GM19043 (cell line): ENCODE measurements around the gene ABCC12.
"Not testable (repeated sequence)": the region's sequence is repeated elsewhere in the genome, so short reads cannot be mapped to it uniquely, and the experiment has no call there.

ENCODE experiments used
- ATAC-seq: cut with Tn5 transposase; IDR thresholded peaks from one replicate; pipeline ENCODE4 v1.9.1; 2021; ENCODE audit warnings: low read depth; ENCODE audit not compliant: unreplicated experiment

ABCC12 gene

GRCh38 chr16:48155926-48156789 lies at the start of gene ABCC12:
TSS of gene ABCC12 (minus strand) at chr16:48155993. CDS start at chr16:48146424, 9,569 bp downstream.
- ATAC-seq = no peak

- ATAC-seq = no peak
Measured at GRCh38 chr16:48204825-48205151, 49.0 kb upstream of the ABCC12 start.

- no peak for ATAC-seq
Measured at GRCh38 chr16:48203974-48204824, 48.4 kb upstream of the ABCC12 start.

- ATAC-seq = no peak
Measured at GRCh38 chr16:48201515-48202201, 45.9 kb upstream of the ABCC12 start.

- ATAC-seq = no peak
Measured at GRCh38 chr16:48197294-48197693, 41.5 kb upstream of the ABCC12 start.

GRCh38 chr16:48194828-48195556 lies 39.2 kb upstream of the ABCC12 start:
- ATAC-seq = no peak

- ATAC-seq = no peak
Measured at GRCh38 chr16:48193846-48194245, 38.1 kb upstream of the ABCC12 start.

- ATAC-seq = peak; percentile 95
Measured at GRCh38 chr16:48188449-48189102, 32.8 kb upstream of the ABCC12 start.

GRCh38 chr16:48187779-48188178 lies 32.0 kb upstream of the ABCC12 start:
- no peak for ATAC-seq

GRCh38 chr16:48184681-48185080 lies 28.9 kb upstream of the ABCC12 start:
- no peak for ATAC-seq

GRCh38 chr16:48182979-48183537 lies 27.3 kb upstream of the ABCC12 start:
- ATAC-seq = no peak

- ATAC-seq = not testable (repeated sequence)
Measured at GRCh38 chr16:48181746-48182520, 26.1 kb upstream of the ABCC12 start.

GRCh38 chr16:48180868-48181480 lies 25.2 kb upstream of the ABCC12 start:
- ATAC-seq = no peak

GRCh38 chr16:48176635-48177408 lies 21.0 kb upstream of the ABCC12 start:
- ATAC-seq = no peak

GRCh38 chr16:48173889-48174288 lies 18.1 kb upstream of the ABCC12 start:
- no peak for ATAC-seq

- ATAC-seq = no peak
Measured at GRCh38 chr16:48172682-48173081, 16.9 kb upstream of the ABCC12 start.

GRCh38 chr16:48169896-48170295 lies 14.1 kb upstream of the ABCC12 start:
- no peak for ATAC-seq

- no peak for ATAC-seq
Measured at GRCh38 chr16:48168075-48168474, 12.3 kb upstream of the ABCC12 start.
